ENCODE data around the gene IL12A.
A peak's percentile ranks its signal among the peaks of the same experiment; 100 is the strongest.

Gene IL12A

GRCh38 chr3:159988617-159989271 lies at the start of gene IL12A:
Gene IL12A (plus strand): TSS chr3:159988835.
- peak; percentile 79 for DNase-seq

DNA sequence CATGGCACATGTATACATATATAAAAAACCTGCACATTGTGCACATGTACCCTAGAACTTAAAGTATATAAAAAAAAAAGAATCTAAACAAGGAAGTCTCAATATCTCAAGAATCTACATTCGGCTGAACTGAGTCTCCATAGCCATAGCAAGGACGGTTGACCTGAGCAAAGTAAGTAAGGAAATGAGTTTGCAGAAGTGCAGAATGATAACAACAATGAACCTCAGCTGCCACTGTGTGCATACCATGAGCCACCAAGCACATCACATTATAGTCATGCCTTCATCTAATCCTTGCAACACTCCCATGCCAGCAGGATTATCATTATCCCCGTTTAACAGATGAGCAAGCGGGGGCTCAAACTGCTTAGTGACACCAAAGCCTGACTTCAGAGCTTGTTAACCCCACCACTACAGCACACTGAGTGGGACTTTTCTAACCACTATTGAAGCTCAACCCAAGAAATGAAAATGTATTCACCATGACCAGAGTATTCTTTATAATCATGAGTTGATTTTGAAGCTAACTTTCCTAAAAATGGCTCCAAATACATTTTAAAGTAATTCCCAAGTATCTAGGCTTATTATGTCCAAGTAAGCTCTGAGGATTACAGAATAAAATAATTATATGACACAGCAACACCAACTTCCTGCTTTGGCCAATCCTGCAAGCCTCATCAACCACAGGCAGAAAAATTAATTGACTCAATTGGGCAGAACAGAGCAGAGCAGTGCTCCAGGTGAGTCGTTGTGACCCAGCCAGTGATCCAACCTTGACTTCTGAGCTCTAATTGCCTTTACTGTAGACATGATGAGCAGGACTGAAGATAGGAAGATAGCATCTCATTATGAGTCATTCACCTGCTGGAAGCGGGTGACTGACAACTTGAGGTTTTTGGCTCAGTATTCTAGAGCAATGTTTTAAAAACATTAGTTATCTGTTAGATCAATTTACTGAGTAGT lies 47.3 kb upstream of the IL12A start:
- no peak for DNase-seq

DNA sequence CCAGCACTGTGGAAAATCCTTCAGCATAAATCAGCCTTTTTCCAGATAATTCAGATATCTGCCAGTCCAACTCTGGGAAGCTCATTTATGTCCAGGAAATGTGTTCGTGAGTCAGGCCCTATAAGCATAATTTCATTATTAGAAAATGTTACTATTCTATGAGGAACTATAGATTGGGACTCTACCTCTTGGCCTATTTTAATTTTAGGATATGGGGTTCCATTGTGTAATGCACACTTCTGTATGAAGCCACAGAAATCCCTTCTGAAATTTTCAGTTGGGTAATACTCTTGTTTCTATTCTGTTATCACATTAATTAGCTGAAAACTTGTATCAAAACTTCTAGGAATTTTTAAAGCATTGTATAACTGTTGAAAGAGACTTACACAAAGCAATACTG lies 43.9 kb upstream of the IL12A start:
- DNase-seq, result no peak

DNA sequence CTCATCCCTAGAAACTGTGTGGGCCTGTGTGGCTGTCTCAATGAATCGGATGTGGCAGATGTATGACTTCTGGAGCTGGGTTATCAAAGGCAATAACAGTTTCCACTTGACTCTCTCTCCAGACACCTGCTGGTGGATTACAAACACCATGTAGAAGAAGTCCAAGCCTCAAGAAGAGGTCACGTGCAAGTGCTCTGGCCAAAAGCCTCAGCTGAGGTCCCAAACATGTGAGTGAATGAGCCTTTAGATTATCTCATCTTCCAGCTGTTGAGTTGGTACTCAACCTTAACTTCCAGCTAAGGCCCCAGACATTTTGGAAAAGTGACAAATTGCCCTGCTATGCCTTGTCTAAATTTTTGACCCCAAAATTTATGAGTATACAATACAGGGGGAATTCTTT lies 42.7 kb upstream of the IL12A start:
- no peak for DNase-seq

DNA sequence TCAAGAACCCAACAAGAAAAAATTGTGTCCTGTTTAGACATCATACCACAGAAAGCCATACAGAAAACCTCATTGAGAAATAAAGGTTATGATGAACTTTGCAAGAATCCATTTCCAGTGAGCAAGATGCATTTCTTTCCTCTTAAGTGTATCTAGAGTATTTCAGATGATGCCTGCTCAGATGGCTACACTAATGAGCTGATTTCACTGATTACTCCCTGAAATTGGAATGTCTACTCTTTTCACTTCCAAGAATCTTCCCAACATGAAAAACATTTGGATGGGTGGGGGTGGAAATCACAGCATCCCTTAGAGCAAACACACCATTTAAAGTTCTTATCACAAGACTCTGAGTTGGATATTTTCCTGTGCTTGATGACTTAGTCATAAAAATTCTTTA lies 41.4 kb upstream of the IL12A start:
- DNase-seq, result no peak

DNA sequence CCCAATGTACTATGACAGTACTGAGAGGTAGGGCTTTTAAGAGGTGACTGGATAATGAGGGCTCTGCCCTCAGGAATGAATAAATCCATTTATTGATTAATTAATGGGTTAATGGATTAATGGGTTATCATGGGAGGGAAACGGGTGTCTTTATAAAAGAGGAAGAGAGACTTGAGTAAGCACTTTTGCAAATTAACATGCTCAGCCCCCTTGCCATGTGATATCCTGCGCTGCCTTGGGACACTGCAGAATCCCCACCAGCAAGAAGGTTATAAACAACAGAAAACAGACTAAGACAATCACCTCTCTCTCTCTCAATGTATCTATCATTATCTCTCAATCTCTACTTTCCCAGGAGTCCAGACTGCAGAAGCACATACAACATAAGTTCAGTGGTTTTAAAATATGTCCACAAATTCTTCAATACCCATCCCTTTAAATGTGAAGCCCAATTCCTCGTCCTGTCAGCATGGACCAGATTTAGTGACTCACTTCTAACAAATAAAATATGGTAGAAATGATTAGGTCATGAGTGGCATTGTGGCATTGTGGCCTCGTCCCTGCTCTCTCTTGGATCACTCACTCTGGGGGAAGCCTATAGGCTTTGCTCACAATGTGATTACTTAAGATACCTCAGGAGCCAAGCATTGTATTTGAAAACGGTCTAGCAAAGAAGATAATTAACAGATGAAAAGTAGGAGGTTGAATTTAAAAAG lies 40.0 kb upstream of the IL12A start:
- no peak for DNase-seq

- DNase-seq, result no peak
Measured at GRCh38 chr3:159950156-159950898, 38.3 kb upstream of the IL12A start.

- no peak for DNase-seq
Measured at GRCh38 chr3:159951540-159951939, 37.1 kb upstream of the IL12A start.

DNA sequence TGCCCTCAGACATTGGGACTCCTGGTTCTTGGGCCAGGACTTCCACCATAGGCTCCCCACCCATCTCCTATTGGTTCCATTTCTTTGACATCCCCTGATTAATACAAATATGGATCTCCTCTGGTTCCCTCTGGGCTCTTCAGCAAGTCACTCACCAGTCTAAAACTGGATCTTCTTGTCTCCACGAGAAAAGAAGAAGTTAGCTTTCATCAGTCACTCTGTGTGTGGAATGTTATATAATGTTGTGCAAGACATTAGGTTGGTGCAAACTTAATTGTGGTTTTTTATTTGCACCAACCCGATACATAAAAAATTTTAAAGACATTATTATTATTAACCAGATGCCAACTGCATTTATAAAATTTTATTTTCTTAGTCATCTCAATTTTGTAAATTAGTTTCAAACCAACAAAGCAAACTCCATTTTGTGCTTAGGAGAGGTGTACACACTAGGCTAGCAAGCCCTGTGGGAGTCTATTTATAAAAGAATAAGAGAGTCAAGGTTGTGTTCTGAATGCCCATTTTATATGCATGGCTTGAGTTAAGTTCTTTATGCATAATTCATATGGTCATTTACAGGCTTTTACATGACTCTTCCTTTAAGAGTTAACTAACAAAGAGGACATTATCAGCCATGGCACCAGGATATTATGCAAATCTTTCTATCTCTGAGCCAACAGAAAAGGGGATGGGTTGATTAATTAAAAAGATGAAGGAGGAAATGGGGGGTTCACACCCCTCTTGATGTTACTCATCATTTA lies 35.1 kb upstream of the IL12A start:
- DNase-seq, result no peak

- no peak for DNase-seq
Measured at GRCh38 chr3:159960188-159961148, 28.2 kb upstream of the IL12A start.

DNA sequence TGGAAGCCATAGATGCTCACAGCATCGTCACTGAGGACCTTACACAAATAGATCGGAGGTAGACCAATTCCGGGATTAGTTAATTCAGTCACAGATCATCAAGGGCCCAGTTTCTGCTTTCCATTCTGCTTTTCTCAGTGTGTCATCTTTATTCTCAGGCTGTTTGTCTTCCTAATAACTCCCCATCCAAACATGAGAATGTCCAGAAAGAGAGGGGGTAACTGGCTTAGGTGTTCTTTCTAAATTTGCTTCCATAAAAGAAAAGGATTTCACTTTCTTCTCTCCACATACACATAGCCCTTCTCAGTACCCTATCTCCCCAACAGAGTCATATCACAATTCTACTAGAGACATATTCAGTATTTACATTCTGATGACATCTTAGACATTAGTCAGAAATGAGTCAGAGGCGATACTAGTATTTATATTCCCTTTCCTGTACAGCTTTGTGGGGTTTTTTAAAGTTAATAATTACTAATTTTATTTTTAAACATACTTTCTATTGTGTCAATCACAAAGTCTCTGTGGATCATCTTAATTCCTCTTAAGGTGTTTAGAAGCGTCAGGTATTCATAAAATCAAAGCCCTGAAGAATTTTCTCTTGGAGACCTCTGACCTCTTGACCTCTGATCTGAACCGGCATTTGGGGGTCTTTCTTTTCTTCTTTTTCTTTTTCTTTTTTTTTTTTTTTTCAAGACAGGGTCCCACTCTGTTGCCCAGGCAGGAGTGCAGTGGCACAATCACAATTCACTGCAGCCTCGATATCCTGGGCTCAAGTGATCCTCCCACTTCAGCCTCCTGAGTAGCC lies 24.3 kb upstream of the IL12A start:
- DNase-seq, result no peak

GRCh38 chr3:159971311-159971710 lies 17.3 kb upstream of the IL12A start:
- DNase-seq, result no peak

GRCh38 chr3:159977295-159977694 lies 11.3 kb upstream of the IL12A start:
- DNase-seq, result no peak

- DNase-seq, result no peak
Measured at GRCh38 chr3:159978353-159978752, 10.3 kb upstream of the IL12A start.

DNA sequence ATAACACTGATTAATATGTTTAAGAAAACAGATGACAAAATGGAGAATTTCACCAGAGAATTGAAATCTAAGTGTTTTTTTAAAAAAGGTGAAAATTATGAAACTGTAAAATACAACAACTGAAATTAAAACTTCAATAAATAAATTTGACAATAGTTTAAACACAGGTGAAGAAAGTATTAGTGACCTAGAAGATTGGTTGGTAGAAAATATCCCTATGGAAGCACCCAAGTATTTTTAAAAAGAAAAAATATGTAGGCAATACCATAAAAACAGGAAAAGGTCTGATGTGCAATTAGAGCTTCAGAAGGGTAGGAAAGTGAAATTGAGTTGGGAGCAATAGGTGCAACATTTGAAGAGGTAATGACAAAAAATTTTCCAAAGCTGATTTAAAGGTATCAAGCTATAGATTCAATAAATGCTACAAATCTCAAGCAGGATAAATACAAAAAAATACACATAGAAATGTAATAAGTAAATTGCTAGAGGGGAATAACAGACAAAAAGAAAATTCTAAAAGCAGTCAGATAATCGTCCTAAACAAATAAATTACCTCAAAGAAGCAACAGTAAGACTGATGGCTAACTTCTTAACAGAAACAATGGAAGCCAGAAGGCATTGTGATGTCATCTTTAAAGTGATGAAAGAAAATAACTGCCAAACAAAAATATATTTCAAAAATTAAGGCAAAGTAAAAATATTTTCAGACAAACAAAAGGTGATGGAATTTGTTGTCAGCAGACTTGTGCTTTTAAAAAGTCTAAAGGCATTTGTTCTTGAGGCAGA lies 9.5 kb upstream of the IL12A start:
- no peak for DNase-seq

GRCh38 chr3:159982442-159982974 lies 6.1 kb upstream of the IL12A start:
- DNase-seq, result no peak

DNA sequence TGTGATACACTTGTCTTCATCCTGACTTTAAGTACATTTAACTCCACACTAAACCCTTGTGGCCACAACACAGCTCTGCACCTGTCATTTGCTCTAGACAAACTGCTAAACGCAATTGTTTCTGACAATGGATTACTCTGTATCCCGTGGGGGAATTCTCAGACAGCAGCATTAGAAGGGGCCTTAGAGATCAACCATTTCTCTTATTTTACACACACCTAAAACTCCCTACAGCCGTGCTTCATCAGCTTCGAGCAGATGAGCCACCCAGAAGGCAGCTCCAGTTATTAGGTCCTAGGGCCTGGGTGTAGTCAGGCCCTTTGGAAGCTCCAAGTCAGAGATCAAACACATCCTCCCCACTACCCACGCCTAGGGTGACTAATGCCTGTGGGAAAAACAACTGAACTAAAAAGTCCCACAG lies 1.3 kb upstream of the IL12A start:
- no peak for DNase-seq

DNA sequence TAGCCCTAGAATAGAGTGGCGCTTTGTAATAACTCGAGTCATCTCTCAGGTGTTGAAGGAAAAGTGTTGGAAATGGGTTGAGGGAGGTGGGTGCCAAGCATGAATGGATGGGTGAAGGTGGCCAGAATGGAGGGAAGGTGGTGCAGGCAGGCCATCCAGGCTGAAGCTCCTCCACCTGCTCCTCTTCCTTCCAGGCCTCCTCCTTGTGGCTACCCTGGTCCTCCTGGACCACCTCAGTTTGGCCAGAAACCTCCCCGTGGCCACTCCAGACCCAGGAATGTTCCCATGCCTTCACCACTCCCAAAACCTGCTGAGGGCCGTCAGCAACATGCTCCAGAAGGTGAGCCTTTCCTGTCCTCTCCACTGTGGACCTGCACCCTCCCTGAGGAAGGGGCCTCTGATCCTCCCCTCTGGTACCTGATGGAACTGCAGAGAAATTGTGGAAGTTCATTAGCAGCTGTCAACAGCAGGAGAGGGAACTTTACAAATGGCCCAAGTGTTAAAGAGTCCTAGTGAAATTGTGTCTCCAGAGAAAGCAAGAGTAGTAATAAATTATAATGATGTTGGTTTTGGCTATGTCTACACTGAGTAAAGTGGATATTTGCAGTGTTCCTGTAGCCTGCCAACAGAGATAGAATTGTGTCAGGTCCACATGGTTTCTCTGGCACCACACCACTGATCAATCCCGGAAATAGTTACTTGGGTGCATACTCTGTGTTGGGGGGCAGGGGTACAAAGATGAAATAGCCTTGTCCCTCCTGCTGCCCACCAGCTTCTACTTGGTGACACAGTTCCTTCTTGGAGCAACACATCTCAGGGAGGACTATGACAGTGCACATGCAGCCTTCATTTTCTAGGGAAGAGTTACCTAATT lies 1.6 kb downstream of the IL12A start:
- DNase-seq, result no peak

Data from stimulated activated CD4-positive, alpha-beta T cell treated with anti-CD3 and anti-CD28 coated beads, Interleukin-12 subunit alpha, Interleukin-12 subunit beta, amount 100 ng/mL, for 4 hours (primary cell).